Hepatocyte (in vitro differentiated cells): Measurements from ENCODE around the gene LEUTX.

Experiments
- EZH2phosphoT487 ChIP-seq: fragments of 200-600 bp; sonication (generic); IDR thresholded peaks from one replicate; pipeline ENCODE4 v1.6.1; 2018; ENCODE audit warnings: antibody characterized with exemption, mild to moderate bottlenecking, low read depth, moderate library complexity; ENCODE audit not compliant: unreplicated experiment, severe bottlenecking
- TF ChIP-seq, protein P1 (sequence below): fragments of 200-600 bp; sonication (generic); IDR thresholded peaks from 2 replicates; pipeline ENCODE4 v1.5.1; 2016; ENCODE audit warnings: antibody characterized with exemption, mild to moderate bottlenecking; ENCODE audit not compliant: poor library complexity

DNA sequence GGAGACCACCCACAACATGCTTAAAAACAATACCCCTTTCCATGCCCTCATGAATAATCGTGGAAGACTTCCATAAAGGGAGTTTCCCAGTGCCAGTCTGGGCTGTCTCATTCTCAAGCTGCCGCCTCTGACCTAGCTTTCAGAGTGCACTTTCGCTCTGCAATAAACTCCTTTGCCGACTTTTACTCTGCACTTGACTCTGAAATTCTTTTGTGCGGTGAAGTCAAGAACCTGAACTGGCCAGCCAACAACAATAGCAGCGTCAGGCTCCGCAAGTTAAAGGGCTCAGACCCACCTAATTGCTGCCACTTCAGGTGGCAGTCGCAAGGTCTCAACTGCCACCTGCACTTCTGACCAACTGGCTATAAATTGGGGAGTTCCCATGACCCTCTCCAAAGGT lies 10.3 kb upstream of the LEUTX start:
- TF ChIP-seq, protein P1, sequence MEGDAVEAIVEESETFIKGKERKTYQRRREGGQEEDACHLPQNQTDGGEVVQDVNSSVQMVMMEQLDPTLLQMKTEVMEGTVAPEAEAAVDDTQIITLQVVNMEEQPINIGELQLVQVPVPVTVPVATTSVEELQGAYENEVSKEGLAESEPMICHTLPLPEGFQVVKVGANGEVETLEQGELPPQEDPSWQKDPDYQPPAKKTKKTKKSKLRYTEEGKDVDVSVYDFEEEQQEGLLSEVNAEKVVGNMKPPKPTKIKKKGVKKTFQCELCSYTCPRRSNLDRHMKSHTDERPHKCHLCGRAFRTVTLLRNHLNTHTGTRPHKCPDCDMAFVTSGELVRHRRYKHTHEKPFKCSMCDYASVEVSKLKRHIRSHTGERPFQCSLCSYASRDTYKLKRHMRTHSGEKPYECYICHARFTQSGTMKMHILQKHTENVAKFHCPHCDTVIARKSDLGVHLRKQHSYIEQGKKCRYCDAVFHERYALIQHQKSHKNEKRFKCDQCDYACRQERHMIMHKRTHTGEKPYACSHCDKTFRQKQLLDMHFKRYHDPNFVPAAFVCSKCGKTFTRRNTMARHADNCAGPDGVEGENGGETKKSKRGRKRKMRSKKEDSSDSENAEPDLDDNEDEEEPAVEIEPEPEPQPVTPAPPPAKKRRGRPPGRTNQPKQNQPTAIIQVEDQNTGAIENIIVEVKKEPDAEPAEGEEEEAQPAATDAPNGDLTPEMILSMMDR: no peak
- TF ChIP-seq EZH2phosphoT487: no peak
